Left forelimb (tissue), 1 donor: ENCODE data around the gene MEGF11.
"Not testable (repeated sequence)": the region's sequence is repeated elsewhere in the genome, so short reads cannot be mapped to it uniquely, and the experiment has no call there.

ENCODE experiments used
- DNase-seq: peaks from one replicate; pipeline ENCODE4 v3.0.0-alpha.2; 2018; ENCODE audit warnings: low spot score

Gene MEGF11

DNA sequence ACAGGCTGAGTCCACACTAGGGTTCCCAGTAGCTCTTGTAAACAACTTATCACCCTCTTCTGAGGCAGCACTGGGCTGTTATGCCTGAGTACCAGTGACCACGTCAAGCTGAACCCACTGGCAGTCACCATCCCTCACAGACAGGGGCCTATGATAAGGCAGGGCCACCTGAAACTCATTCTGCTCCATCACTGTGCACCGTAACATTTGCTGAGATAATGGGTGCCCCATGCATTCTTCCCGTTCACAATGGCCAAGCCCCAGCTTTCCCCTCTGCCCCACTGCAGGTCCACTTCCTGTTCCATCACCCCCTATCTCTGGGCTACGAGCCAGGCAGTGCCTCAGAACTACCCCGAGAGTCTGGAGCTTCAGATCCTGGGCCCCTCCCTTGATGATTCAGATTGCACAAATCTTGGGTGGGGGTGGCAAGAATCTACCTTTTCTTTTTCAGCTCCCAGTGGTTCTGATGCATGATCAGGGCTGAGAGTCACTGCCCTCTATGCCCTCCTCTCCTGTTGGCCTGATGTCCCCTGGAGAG, 226.2 kb downstream of the MEGF11 start:
- no peak for DNase-seq

- DNase-seq = no peak
Observed at GRCh38 chr15:66025972-66026371, 227.6 kb downstream of the MEGF11 start.

DNA sequence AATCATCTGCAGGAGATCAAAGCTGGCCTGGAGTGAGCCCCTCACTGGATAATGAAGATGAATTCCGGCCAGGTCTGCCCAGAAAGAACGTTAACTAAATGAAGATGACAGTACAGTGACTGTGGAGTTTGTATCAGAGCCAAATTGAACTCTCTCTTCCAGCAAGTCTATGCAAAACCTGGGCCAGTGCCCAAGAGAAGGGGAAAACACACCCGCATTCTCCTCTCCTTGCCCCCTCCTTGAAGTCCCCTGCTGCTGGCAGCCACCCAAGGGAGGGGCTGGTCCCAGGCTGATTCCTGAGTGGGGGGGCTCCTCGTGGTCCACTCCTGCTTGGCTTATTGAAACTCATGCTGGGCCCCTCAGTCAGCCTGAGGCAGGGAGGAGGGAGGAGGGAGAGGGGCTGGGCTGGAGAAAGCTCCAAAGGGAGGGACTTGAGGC, 228.5 kb downstream of the MEGF11 start:
- no peak for DNase-seq

DNA sequence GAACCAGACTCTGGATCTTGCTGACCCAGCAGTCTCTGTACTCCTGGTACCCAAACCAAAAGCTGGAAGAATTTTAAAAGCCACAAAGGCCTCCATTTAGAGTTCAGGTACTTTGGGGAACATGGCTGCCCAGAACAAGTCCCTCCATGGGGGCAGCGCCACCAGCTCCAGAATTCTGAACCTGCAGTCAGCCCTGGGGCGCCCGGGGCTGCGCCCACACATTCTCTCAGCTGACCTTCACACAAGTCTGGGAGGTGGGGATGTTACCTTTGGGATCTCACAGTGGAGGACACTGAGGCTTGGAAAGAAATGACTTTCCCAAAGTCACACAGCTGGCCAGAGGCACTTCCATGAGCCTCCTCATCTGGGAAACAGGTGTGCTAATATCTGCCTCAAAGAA, 229.4 kb downstream of the MEGF11 start:
- no peak for DNase-seq

DNA sequence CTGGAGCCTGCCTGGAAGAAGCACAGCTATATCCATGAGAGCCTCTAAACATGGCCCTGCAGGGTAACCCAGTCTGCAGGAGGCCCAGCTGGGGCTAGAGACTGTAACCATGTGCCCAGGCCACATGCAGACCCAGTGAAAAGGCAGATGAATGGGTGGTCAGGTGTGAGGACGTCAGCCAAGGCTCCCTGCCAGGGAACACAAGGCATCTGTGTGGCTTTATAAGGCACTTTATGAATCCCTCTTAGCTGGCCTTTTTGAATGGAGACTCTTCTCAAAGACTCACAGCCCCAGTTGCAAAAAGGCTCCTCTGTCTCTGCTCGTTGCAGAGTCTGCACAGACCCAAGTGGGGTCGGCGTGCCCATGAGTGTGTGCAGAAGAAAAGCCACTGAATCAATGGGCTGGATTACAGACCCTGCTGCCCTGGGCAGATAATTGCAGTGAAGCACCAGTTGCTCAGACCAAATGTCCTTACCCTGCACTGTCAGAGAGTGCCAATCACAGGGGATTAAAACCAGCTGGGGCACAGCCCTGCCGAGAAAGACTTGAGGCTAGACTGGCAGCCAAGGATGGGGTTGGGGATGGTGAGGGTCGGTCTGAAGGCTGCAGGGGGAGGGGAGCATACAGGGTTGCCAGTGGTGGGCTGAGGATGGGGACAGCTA, 230.1 kb downstream of the MEGF11 start:
- no peak for DNase-seq

DNA sequence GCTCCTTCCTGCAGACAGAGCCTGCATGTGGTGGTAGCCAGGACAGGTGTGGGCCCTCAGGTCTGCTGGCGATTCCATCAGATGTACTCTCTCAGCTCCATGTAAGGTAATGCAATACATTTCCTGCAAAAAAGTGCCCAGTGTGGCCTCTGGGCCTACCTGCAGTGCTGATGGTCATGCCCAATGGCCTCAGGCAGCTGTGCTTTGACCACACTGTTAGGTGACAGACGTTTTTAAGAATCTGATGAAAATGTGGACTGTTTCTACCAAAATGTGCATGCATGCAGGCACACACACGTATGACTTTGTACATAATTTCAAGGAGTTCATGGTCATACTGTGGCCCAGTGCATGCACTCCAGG, 231.4 kb downstream of the MEGF11 start:
- no peak for DNase-seq

GRCh38 chr15:66021496-66022162, 231.9 kb downstream of the MEGF11 start:
- no peak for DNase-seq

DNA sequence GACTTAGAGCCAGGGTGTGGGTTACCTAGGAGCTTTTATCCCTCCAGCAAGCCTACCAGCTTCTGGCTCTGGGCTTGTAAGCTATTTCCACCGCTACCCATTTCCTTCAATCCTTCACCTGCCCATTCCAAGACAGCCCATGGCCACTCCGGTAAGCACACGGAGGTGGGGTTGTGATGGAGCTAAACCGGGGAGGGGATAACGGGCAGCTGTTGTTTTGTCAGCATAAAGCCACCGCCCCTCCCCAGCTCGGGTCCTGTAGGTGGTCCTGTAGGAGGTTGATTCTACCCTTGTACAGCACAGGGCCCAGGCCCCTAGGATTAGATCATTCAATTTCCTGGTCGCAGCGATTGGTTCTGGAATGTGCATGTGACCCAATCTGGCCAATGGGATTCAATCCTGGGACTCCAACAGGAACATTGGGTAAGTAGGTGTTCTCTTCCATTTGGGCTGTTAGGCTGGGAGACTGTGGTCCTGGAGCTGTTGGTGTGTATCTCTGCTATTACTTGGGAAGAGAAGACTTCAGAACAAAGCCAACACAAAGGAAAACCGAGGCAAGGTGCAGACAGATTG, 233.6 kb downstream of the MEGF11 start:
- no peak for DNase-seq

- DNase-seq = no peak
Observed at GRCh38 chr15:66019368-66019767, 234.2 kb downstream of the MEGF11 start.

DNA sequence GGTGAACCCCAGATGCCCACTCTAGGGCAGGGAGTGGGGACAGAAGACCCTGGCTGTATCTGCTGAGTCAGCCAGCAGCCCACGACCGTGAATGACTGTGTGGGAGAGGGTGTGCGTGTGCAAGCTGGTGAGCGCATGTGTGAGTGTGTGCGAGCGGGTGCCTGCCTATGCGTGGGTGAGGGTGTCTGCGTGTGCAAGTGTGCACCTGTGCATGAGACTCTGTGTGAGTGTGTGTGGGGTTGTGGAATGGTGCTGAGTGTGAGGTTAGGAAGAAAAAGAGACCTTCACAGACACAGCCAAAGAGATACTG, 235.1 kb downstream of the MEGF11 start:
- no peak for DNase-seq

DNA sequence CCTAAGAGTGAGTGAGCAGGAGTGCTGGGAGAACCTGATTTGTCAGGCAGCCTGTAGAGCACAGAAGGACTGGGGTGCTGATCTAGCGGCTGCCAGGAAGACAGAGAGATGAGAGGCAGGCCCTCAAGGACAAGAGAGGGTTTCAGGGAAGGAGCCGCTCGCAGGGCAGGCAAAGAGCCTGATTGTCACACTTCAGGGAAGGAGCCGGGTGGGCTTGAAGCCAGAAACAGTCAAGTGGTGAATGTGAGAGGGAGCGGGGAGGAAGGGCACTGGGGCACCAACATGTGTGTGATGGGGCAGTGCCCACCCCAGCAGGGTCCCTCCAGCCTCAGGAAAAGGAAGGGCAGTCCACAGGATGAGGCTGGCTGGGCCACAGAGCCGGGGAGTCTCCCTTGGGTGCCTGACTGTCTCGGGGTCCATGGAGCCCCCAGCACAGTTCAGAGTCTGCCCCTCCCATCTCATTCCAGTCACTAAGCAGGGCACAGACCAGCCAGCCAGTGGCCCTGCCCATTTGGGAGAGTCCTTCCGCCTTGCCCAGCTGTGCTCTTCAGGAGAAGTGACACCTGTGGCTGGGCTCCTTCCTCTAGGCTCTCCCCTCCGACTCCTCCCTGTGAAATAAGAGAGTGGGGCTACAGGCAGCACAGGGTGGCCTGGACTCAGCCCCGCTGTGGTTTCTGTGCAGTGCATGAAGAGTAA, 235.6 kb downstream of the MEGF11 start:
- DNase-seq = no peak

GRCh38 chr15:66017000-66017399, 236.6 kb downstream of the MEGF11 start:
- no peak for DNase-seq

DNA sequence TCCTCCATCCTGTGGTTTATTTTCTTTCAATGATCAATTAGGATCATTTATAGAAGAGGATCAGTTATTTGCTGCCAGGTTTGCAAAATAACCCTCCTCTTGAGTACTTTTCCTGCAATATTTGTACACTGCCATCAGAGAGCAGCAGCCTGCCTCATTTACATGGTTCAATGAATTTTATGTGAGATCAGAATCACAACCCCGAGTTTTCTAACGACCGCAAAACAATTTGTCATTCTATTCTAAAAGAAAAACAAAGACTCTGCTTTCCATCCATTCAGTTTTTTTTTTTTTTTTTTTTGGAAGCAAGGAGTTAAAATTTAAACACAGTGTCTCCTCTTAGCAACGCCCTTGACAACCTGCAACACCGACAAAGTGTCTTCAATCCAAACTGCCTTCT, 237.4 kb downstream of the MEGF11 start:
- DNase-seq = no peak

- DNase-seq = no peak
Observed at GRCh38 chr15:66014635-66015182, 238.8 kb downstream of the MEGF11 start.

DNA sequence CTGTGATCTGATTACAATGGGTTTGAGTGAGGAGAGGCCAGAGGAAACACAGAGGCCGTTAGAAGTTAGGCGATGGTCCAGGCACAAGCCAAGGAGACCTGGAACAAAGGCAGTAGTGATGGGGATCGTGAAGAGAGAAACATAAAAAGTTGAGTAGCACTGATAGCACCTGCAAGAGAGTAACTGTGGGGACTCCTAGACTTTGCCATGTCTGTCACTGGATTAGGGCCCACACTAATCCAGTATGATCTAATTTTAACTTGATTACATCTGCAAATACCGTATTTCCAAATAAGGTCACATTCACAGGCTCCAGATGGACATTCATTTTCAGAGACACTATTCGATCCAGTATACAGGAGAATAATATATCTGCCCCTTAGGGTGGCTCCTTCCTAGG, 239.5 kb downstream of the MEGF11 start:
- no peak for DNase-seq

DNA sequence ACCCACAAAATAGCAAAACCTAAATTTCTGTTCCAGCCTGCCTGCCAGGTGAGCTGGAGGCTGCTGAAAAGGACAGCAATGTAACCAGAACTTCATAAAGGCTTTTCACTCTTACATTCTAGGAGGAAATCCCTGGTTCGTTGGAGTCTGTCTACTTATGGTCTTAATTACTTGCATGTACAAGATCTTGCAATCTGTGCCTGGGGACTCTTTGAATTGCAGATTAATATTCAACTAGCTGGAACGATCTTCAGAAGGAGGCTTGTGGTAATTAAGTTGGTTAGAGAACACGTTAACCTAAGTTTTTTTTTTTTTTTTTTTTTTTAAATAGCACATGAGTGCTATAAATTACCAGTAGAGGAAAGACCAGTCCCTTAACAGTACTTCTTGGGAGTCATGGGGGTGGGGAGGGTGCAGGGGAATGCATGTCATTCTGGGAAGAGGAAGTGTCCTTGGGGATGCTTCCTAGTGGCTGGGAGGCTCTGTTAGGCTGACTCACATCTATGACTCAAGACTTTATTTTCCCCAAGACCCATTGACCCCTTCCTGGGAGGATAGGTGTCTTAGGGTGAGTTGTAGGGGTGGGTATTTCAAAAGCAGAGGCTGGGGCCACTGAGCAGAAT, 244.5 kb downstream of the MEGF11 start:
- DNase-seq = no peak

GRCh38 chr15:66007663-66008262, 245.8 kb downstream of the MEGF11 start:
- DNase-seq = no peak

DNA sequence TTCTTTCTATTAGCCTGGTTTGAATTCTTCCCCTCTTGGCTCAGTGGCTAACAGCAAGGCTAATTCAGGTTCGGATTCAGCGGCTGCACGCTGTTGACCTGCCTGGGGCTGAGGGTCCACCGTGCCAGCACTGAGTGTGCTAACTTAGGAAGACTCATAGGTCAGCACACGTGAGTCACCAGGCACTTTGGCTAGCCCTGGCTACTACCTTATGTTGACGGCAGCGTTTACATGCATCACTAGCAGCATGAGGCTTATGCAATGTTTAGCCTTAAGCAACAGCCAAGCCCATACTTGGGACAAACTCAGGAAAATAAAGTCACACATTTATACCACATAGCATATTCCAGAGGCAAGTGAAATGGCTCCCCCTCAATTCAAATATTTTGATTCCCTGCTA, 246.6 kb downstream of the MEGF11 start:
- no peak for DNase-seq

DNA sequence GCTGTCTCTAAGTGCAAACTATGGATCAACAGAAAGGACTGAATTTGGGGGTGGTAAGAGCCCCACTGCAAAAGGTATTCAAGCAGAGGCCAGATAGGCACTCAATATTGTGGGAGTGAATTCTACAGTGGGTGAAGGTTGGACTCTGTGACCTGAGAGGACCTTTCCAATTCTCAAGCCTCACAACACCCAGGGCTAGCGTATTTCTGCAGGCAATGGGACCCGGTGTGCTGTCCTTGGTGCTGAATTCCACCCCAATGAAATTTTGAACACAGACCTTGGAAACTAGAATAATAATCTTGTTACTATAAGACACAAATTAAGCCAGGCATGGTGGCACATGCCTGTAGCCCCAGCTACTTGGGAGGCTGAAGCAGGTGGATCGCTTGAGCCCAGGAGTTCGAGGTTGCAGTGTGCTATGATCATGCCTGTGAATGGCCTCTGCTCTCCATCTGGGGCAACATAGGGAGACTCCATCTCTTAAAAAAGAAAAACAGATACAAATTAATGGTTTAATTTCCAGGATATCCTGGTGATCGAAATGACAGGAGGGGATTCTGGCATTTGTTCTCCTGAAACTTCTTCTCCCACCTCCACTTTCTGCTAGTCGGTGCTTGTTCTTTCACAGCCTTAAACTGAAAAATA, 248.8 kb downstream of the MEGF11 start:
- DNase-seq = no peak

DNA sequence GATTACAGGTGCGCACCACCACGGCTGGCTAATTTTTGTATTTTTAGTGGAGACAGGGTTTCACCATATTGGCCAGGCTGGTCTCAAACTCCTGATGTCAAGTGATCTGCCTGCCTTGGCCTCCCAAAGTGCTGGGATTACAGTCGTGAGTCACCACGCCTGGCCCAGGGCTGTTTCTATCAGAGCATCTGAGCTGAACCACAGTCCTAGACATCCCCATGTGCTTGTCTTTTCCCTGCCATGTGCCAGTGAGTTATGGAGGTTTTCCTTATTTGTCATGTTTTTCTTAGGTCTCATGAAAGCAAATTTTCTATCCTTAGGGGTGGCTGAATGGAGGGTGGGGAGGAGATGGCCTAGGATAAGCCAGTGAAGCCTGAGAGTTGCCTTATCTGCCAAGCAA, 250.4 kb downstream of the MEGF11 start:
- not testable (repeated sequence) for DNase-seq

DNA sequence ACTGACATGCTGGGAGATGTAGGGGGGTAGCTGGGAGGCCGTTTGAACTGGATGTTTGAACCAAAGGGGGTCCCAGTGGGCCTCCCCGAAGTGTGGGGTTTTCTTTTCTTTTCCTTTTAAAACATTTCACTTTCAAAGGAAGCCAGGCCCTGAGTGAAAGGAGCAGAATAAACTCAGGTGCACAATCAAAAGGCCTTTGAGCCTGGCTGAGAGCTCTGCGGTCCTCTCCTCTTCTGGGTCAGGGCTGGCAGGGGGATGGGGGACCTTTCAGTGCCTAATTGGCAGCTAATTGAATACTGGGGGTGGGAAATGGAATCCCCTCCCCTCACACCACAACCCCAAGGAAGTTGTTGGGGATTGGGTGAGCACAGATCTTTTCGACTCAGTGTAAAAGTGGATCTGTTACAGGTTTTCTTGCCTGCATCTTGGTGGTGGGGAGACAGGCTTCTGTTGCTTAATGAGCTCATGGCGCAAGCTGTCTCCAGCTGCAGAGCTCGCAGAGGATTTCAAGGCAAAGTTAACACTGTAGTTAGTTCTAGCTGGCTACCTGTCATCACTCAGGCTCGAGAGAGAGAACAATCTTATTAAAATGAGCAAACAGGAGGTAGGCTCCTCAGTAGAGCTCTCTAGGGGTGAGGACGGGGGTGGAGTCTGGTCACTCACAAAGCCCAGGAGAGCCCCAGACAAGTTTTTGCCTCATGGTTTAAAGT, 251.7 kb downstream of the MEGF11 start:
- no peak for DNase-seq
